Activated CD8-positive, alpha-beta memory T cell treated with anti-CD3 and anti-CD28 coated beads, Interleukin-2, amount 50 U/mL, for 1 hour (primary cell): Measurements from ENCODE around the gene DHRSX.
"Not testable (repeated sequence)": the region's sequence is repeated elsewhere in the genome, so short reads cannot be mapped to it uniquely, and the experiment has no call there.

Source experiments
- DNase-seq: peaks from one replicate; pipeline ENCODE4 v3.0.0-alpha.2; 2020; ENCODE audit errors: extremely low read depth

Gene DHRSX

GRCh38 chrX:2265658-2266444, 234.9 kb downstream of the DHRSX start:
- DNase-seq: not testable (repeated sequence)

GRCh38 chrX:2264179-2265030, 236.4 kb downstream of the DHRSX start:
- no peak for DNase-seq

- DNase-seq: no peak
Measured at GRCh38 chrX:2263203-2263602, 237.6 kb downstream of the DHRSX start.

- DNase-seq: no peak
Measured at GRCh38 chrX:2262668-2263055, 238.1 kb downstream of the DHRSX start.

GRCh38 chrX:2261831-2262667, 238.7 kb downstream of the DHRSX start:
- DNase-seq: no peak

DNA sequence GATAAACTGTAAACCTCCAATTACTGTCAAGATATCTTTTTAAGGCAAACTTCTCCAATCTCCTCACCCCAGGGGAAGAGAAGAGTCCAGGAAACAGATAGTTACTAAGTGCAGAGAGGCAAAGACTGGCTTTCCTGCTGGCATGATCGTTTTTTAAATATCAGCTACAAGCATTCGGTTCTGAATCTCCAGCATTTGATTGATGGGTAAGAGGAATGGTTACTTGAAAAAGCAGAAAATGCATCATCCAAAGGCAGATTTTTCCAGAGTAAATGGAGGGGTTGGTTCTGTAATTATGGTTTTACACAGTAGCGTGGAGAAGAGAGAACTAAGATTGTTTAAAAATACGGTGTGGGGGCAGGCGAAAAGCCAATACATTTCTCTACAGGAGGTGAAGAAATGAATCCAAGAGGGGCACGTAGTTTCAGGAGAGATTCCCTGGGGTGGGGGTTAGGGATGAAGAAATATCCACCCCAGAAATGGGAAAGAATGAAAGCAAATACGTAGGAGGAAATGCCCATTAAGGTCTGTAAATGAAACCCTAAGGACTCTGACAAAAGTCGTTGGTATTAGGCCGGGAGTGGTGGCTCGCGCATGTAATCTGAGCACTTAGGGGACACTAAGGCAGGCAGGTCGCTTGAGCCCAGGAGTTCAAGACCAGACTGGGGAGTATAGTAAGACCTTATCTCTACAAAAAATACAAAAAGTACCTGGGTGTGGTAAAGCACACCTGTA, 248.3 kb downstream of the DHRSX start:
- DNase-seq: no peak

DNA sequence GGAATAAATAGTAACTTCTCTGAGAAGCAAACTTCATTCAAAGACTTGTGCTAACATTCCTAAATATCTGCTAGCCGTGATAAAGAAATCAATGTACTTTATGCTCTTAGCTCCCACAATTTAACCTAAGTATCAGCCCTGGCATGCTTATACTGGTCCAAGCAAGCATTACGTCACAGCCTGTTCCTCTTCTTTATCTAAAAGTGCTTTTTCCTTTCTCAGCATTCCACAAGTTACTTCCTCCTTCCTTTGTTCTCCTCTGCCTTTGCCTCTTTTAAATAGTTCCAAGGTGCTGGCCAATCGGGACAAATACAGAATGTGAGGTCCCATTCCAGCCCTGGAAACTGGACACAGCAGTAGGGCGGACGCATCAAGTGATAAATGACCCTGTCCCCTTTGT, 249.6 kb downstream of the DHRSX start:
- no peak for DNase-seq

DNA sequence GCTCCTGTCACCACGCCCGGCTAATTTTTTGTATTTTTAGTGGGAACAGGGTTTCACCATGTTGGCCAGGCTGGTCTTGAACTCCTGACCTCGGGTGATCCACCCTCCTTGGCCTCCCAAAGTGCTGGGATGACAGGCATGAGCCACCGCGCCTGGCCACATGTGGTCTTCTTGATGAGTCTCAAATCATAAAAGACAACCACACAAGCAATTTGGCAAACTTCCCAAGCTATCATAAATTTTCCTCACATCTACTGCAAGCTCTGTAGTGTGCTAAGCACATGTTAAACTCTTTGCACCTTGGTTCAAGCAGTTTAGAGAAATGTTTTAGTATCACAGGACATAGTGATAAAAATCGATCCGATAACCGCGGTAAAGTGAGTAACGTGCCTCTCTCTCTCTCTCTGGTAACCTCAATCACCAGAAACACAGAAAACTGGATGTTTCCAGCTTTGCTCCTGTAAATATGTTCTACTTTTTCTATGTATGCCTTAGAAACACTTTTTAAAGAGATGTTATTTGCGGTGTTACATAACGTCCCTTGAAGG, 256.8 kb downstream of the DHRSX start:
- no peak for DNase-seq

DNA sequence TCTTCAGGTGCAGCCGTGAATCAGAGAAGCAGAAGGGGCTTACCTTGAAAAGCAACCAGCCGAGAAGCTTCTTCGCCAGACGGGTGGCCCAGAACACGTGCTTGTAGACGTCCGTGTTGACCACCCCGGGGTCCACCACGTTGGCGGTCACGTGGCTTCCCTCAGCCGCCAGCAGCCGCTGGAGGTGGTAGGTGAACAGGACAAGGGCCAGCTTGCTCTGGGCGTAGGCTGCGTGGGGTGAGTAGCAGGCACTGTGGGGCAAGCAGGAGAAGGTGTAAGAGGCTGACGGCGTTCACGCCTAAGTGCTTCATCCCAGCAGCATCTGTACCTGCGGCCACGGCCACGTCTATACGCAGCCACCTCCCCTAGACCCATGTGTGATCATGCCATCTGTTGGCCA, 257.8 kb downstream of the DHRSX start:
- no peak for DNase-seq

GRCh38 chrX:2242326-2242725, 258.4 kb downstream of the DHRSX start:
- DNase-seq: no peak

DNA sequence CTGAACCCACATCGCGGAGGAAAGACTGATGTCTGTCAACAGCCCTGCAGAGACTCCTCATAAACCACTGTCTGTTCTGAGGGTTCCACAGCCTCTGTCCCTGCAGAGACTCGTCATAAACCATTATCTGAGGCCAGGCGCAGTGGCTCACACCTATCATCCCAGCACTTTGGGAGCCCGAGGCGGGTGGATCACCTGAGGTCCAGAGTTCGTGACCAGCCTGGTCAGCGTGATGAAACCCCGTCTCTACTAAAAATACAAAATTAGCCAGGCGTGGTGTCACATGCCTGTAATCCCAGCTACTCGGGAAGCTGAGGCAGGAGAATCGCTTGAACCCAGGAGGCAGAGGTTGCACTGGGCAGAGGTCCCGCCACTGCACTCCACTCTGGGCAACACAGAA, 259.3 kb downstream of the DHRSX start:
- DNase-seq: not testable (repeated sequence)

DNA sequence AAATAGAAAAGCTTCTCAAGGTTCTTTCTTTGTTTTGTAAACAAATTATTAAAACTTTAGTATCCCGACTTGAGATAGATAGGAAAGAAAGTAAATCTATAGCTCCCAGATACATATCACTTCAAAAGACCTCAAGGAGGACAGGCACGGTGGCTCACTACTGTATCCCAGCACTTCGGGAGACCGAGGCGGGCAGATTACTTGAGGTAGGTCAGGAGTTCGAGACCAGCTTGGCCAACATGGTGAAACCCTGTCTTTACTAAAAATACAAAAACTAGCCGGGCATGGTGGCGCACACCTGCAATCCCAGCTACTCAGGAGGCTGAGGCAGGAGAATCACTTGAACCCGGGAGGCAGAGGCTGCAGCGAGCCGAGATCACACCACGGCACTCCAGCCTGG, 260.0 kb downstream of the DHRSX start:
- not testable (repeated sequence) for DNase-seq

- no peak for DNase-seq
Measured at GRCh38 chrX:2237976-2238375, 262.8 kb downstream of the DHRSX start.

GRCh38 chrX:2231570-2232192, 269.1 kb downstream of the DHRSX start:
- DNase-seq: no peak

DNA sequence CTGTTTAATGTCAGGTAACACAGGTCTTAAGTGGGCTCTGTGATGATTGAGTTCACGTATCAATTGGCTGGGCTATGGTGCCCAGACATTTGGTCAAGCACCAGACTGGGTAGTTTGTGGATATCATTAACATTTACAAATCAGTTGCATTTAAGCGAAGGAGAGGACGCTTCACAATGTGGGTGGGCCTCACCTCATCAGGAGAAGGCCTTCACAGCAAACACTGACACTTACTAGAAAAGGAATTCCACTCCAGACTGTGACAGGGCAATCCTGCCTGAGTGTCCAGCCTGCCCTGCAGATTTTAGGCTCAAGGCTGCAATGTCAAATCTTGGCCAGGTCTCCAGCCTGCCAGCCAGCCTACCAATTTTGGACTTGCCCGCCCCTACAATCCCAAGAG, 270.3 kb downstream of the DHRSX start:
- DNase-seq: no peak

- DNase-seq: no peak
Measured at GRCh38 chrX:2228536-2228935, 272.2 kb downstream of the DHRSX start.

- DNase-seq: no peak
Measured at GRCh38 chrX:2226906-2227656, 273.7 kb downstream of the DHRSX start.

- DNase-seq: no peak
Measured at GRCh38 chrX:2226182-2226581, 274.6 kb downstream of the DHRSX start.

- DNase-seq: no peak
Measured at GRCh38 chrX:2224597-2225235, 276.1 kb downstream of the DHRSX start.
